NCI-H2107 treated with DMSO at 0.1 percent for 48 hours (cell line): ENCODE measurements around the gene GABRB1.
"Not testable (repeated sequence)": the region's sequence is repeated elsewhere in the genome, so short reads cannot be mapped to it uniquely, and the experiment has no call there.

ENCODE experiments used
- DNase-seq: peaks from one replicate; lab custom pipeline; 2025; ENCODE audit not compliant: unreplicated experiment; lab: John Stamatoyannopoulos, UW

Gene GABRB1

GRCh38 chr4:47278631-47279030 lies 247.3 kb downstream of the GABRB1 start:
- DNase-seq, result no peak

GRCh38 chr4:47287735-47288134 lies 256.4 kb downstream of the GABRB1 start:
- DNase-seq, result no peak

- no peak for DNase-seq
Measured at GRCh38 chr4:47289805-47290204, 258.4 kb downstream of the GABRB1 start.

- DNase-seq, result not testable (repeated sequence)
Measured at GRCh38 chr4:47290873-47291272, 259.5 kb downstream of the GABRB1 start.

- no peak for DNase-seq
Measured at GRCh38 chr4:47309165-47309564, 277.8 kb downstream of the GABRB1 start.

GRCh38 chr4:47312170-47312569 lies 280.8 kb downstream of the GABRB1 start:
- DNase-seq, result no peak

GRCh38 chr4:47313384-47313783 lies 282.0 kb downstream of the GABRB1 start:
- DNase-seq, result no peak

- DNase-seq, result no peak
Measured at GRCh38 chr4:47315346-47315745, 284.0 kb downstream of the GABRB1 start.

GRCh38 chr4:47326025-47326424 lies 294.7 kb downstream of the GABRB1 start:
- DNase-seq, result no peak

GRCh38 chr4:47330866-47331265 lies 299.5 kb downstream of the GABRB1 start:
- no peak for DNase-seq

GRCh38 chr4:47334652-47335051 lies 303.3 kb downstream of the GABRB1 start:
- no peak for DNase-seq

GRCh38 chr4:47337893-47338292 lies 306.5 kb downstream of the GABRB1 start:
- DNase-seq, result no peak

- no peak for DNase-seq
Measured at GRCh38 chr4:47340914-47341313, 309.5 kb downstream of the GABRB1 start.

GRCh38 chr4:47342796-47343195 lies 311.4 kb downstream of the GABRB1 start:
- DNase-seq, result no peak

GRCh38 chr4:47349326-47349725 lies 318.0 kb downstream of the GABRB1 start:
- DNase-seq, result no peak

- DNase-seq, result no peak
Measured at GRCh38 chr4:47355568-47355967, 324.2 kb downstream of the GABRB1 start.

- no peak for DNase-seq
Measured at GRCh38 chr4:47359891-47360290, 328.5 kb downstream of the GABRB1 start.

GRCh38 chr4:47367761-47368160 lies 336.4 kb downstream of the GABRB1 start:
- DNase-seq, result no peak

- no peak for DNase-seq
Measured at GRCh38 chr4:47368211-47368610, 336.8 kb downstream of the GABRB1 start.

- no peak for DNase-seq
Measured at GRCh38 chr4:47372561-47372960, 341.2 kb downstream of the GABRB1 start.

- DNase-seq, result no peak
Measured at GRCh38 chr4:47373174-47373573, 341.8 kb downstream of the GABRB1 start.

GRCh38 chr4:47373709-47374108 lies 342.3 kb downstream of the GABRB1 start:
- DNase-seq, result no peak

GRCh38 chr4:47374477-47374876 lies 343.1 kb downstream of the GABRB1 start:
- no peak for DNase-seq

- DNase-seq, result not testable (repeated sequence)
Measured at GRCh38 chr4:47378021-47378530, 346.7 kb downstream of the GABRB1 start.
